Heart left ventricle (tissue), 13 donors: ENCODE data around the gene SDHB.

ENCODE experiments used
- CTCF ChIP-seq, 12 donors: fragments of 200-600 bp; sonication (generic) in 4 of 12; IDR thresholded peaks; one replicate each; pipeline versions ENCODE4 v1.5.0 to v1.8.0; 2018 to 2022; ENCODE audit warnings: antibody characterized with exemption in 12 of 12, mild to moderate bottlenecking in 5 of 12
- POLR2A ChIP-seq, 2 donors: fragments of 450-650 bp; IDR thresholded peaks; one replicate each; pipeline ENCODE4 v1.6.1; 2017; ENCODE audit warnings: antibody characterized with exemption in 2 of 2, mild to moderate bottlenecking in 2 of 2, moderate library complexity in 2 of 2
- donor health status: ischemic (EF 13 %, LVEDD 7.1; RV severe dilation, severe dysfunction).
- donor health status: DM: no; HTN: yes; CAD: no.
- donor health status: DM: no; HTN: no; CAD: no.
- donor health status: ischemic (EF 25% LVEDD 6.9; RV normal size, moderate dysfunction).
- donor health status: ischemic (EF 25% LVEDD 5.7; RV mildly dilated, moderate dysfunction).
- donor health status: ischemic (EF 35%, LVEDD 5.7; RV mildly dilated, moderate dysfunction).
- donor health status: nonischemic (EF 11% LVEDD 7.7; RV severe dilation, severe dysfunction).
- donor health status: DM: yes; HTN: yes; CAD: no.
- donor health status: PGD.
- donor health status: ischemic (EF 29% LVEDD 5.4; RV normal size, mild dysfunction).
- donor health status: nonischemic (EF 23%, LVEDD 6.1; RV moderate dilation, normal function).

GRCh38 chr1:17056551-17056950, 2.7 kb upstream of the SDHB start:
- TF ChIP-seq CTCF (IDR thresholded peaks at IDR 0.05) (no peak), POLR2A (IDR thresholded peaks at IDR 0.05) (no peak)
